ENCODE data around the gene PTGDR2. TPM values are rescaled to one million over a fixed set of nuclear protein-coding genes. Genes with fewer than 3 reads are reported as not detected.

PTGDR2 gene
- total RNA-seq, 1 experiment from 2014 or later: not detected

DNA sequence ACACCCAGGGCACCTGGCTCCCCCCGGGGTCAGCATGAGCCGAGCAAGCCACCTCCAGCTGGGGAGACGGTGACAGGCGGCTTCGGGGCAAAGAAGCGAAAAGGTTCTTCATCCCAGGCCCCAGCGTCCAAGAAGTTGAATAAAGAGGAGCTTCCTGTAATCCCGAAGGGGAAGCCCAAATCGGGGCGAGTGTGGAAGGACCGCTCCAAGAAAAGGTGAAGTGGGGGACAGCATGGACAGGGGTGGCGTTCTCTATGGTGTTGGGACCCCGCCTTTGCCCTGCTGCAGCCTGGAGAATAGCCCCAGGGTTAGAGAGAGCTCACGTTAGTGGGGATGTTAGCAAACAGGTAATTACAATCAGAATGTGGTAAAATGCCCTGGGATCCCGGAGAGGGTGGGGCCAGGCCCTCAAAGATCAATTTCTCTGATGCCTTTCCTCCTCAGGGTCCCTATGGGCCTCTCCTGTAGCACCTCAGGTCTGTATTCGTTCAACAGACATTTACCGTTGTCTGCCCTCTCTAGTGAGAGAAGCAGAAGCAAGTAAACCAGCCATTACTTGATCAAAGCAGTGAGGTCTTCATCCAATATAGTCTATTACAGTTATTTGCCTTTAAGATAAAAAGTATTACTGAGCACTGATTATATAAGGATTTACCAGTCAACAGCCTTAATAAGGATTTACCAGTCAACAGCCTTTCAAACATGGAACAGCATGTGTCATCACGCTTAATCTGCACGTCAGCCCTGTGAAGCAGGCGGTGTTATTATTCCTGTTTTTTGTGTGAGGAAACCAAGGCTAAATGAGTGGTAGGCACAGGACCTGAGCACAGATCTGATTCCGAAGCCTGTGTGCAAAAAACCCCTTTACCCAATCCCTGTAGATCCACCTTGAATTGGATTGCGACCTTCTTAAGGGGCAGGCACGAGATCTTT lies 12.8 kb downstream of the PTGDR2 start:
- POLR2A ChIA-PET (ENCODE audit: unreplicated experiment): no interaction called here
- intact Hi-C loops (cut with micrococcal nuclease): no loop called here
- peak; percentile 37 for DNase-seq

DNA sequence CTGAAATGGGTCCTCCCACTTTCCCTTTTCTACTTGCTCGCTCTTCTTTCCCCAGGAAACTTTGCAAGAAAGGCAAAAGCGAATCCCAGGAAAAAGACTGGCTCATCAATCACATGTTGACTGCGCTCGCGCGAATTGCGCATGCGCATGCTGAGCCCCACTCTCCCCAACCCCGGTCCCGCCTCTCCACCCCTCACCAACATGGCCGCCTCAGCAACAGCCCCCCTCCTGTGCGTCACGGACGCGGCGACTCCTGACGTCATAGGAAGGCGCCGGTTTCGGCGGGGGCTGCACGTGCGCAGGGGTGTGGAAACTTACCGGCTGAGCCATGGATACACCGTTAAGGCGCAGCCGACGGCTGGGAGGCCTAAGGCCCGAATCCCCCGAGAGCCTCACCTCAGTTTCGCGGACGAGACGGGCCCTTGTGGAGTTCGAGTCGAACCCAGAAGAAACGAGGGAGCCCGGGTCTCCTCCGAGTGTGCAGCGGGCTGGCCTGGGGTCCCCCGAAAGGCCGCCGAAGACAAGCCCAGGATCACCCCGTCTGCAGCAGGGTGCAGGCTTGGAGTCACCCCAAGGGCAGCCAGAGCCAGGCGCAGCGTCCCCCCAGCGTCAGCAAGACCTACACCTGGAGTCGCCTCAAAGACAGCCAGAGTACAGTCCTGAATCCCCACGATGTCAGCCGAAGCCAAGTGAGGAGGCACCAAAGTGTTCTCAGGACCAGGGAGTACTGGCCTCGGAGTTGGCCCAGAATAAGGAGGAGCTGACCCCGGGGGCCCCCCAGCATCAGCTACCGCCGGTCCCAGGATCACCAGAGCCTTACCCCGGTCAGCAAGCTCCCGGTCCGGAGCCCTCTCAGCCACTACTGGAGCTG lies 13.7 kb downstream of the PTGDR2 start, which contains the start of gene CCDC86:
Gene CCDC86, plus strand, starts transcription at position 317 of the 871 bp plus-strand sequence. Its CDS starts 12 bp downstream, at position 329.
- CTCF ChIA-PET: interaction anchor here (1.4 to 2.1 kb wide), 2 partner anchors 46 to 57 kb away, joined by 4 to 10 read pairs; no protein-coding TSS in a partner anchor
- H2AFZ ChIP-seq (ENCODE audit: low read length): peak within 1 kb of the TSS; percentile 70
- H3K9ac ChIP-seq (ENCODE audit: low read length): peak within 1 kb of the TSS; percentile 98
- peak; percentile 73 for ATAC-seq
- H3K4me3 ChIP-seq (ENCODE audit: low read length): peak within 1 kb of the TSS; percentile 92
- TF ChIP-seq EZH2 (IDR thresholded peaks at IDR 0.05; ENCODE audit: low read length, unreplicated experiment): no peak
- no peak for TF ChIP-seq EZH2phosphoT487 (IDR thresholded peaks at IDR 0.05; ENCODE audit: borderline replicate concordance, low read length)
- TF ChIP-seq, protein P1, sequence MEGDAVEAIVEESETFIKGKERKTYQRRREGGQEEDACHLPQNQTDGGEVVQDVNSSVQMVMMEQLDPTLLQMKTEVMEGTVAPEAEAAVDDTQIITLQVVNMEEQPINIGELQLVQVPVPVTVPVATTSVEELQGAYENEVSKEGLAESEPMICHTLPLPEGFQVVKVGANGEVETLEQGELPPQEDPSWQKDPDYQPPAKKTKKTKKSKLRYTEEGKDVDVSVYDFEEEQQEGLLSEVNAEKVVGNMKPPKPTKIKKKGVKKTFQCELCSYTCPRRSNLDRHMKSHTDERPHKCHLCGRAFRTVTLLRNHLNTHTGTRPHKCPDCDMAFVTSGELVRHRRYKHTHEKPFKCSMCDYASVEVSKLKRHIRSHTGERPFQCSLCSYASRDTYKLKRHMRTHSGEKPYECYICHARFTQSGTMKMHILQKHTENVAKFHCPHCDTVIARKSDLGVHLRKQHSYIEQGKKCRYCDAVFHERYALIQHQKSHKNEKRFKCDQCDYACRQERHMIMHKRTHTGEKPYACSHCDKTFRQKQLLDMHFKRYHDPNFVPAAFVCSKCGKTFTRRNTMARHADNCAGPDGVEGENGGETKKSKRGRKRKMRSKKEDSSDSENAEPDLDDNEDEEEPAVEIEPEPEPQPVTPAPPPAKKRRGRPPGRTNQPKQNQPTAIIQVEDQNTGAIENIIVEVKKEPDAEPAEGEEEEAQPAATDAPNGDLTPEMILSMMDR (conservative IDR thresholded peaks at IDR 0.05; ENCODE audit: low read depth, low read length): no peak
- no peaks in the 10 kb centered on the region for H3K36me3 ChIP-seq (ENCODE audit: low read depth, low read length)
- intact Hi-C loops (cut with micrococcal nuclease): no loop called here
- POLR2A ChIA-PET (ENCODE audit: unreplicated experiment): no interaction called here
- H3K27me3 ChIP-seq (ENCODE audit: low read length): no peaks in the 10 kb centered on the region
- no peaks in the 10 kb centered on the region for H3K9me3 ChIP-seq (ENCODE audit: low read length)
- H3K27ac ChIP-seq (ENCODE audit: low read length): peak within 1 kb of the TSS; percentile 59
- H3K79me2 ChIP-seq (ENCODE audit: low read length): peaks cover 51% of the 10 kb centered on the region
- H3K4me2 ChIP-seq (ENCODE audit: low read length): peak within 1 kb of the TSS; percentile 92
- no peaks in the 10 kb centered on the region for H3F3A ChIP-seq (ENCODE audit: low read length, unreplicated experiment)
- peaks cover 15% of the 10 kb centered on the region for H4K20me1 ChIP-seq (ENCODE audit: low read length)
- peaks cover 31% of the 10 kb centered on the region for H3K4me1 ChIP-seq (ENCODE audit: insufficient read depth, low read length)
- no peaks in the 10 kb centered on the region for H3K9me2 ChIP-seq (replicated peaks; ENCODE audit: low read length)
- peak; percentile 98 for DNase-seq
- TSS peak; percentile 70 for BruUV-seq (replicated peaks)

More for the DNA sequence above, 12.8 kb downstream of the PTGDR2 start:
- peak overlapping the region; percentile 70; the same call in 1 of the 2 replicates for H2AFZ ChIP-seq (ENCODE audit: low read length)
- peaks cover 15% of the 10 kb centered on the region for H4K20me1 ChIP-seq (ENCODE audit: low read length)
- peaks cover 5% of the 10 kb centered on the region; the same call in 1 of the 2 replicates for H3K36me3 ChIP-seq (ENCODE audit: low read depth, low read length)
- H3F3A ChIP-seq (ENCODE audit: low read length, unreplicated experiment): no peaks in the 10 kb centered on the region
- CTCF ChIA-PET: interaction anchor here (1.4 to 2.1 kb wide), 3 partner anchors 12 to 56 kb away, joined by 4 to 10 read pairs (median 6); no protein-coding TSS in a partner anchor
- no peaks in the 10 kb centered on the region for H3K9me3 ChIP-seq (ENCODE audit: low read length)
- H3K4me2 ChIP-seq (ENCODE audit: low read length): peak overlapping the region; percentile 92
- peak overlapping the region; percentile 98 for H3K9ac ChIP-seq (ENCODE audit: low read length)
- H3K4me3 ChIP-seq (ENCODE audit: low read length): peak overlapping the region; percentile 92
- peak overlapping the region; percentile 59 for H3K27ac ChIP-seq (ENCODE audit: low read length)
- TF ChIP-seq, protein P1 (conservative IDR thresholded peaks at IDR 0.05; ENCODE audit: low read depth, low read length): no peak
- no peak for TF ChIP-seq EZH2phosphoT487 (IDR thresholded peaks at IDR 0.05; ENCODE audit: borderline replicate concordance, low read length)
- no peak for TF ChIP-seq EZH2 (IDR thresholded peaks at IDR 0.05; ENCODE audit: low read length, unreplicated experiment)
- no peaks in the 10 kb centered on the region for H3K9me2 ChIP-seq (replicated peaks; ENCODE audit: low read length)
- BruUV-seq (replicated peaks): no TSS peak
- peaks cover 57% of the 10 kb centered on the region for H3K79me2 ChIP-seq (ENCODE audit: low read length)
- H3K4me1 ChIP-seq (ENCODE audit: insufficient read depth, low read length): peaks cover 31% of the 10 kb centered on the region
- no peaks in the 10 kb centered on the region for H3K27me3 ChIP-seq (ENCODE audit: low read length)
- no peak; the same call in 1 of the 2 replicates for ATAC-seq
